Caco-2 (cell line): ENCODE data around the gene PRCC. TPM values are rescaled to one million over a fixed set of nuclear protein-coding genes. Genes with fewer than 3 reads are reported as not detected.
A peak's percentile ranks its signal among the peaks of the same experiment; 100 is the strongest.

Experiments used
- BruUV-seq: library from RNA; stranded (reverse); fragments of 400-500 nt; replicated peaks from 2 replicates; lab custom pipeline; 2021; lab: Mats Ljungman, UMichigan
- CTCF ChIA-PET: fragments of 300-600 bp; sonication (Branson Sonifier 250); formaldehyde crosslinking; loops from one replicate; lab custom pipeline; 2022; ENCODE audit warnings: antibody characterized with exemption; lab: Charles Lee
- POLR2A ChIA-PET: fragments of 300-600 bp; sonication (Branson Sonifier 250); formaldehyde crosslinking; loops from one replicate; lab custom pipeline; 2022; ENCODE audit warnings: antibody characterized with exemption; lab: Charles Lee
- DNase-seq, 2 experiments: peaks; one replicate each; pipeline versions ENCODE4 v3.0.0 to v3.0.0-alpha.2; 2020 to 2022
- H3K27me3 ChIP-seq: replicated peaks from 2 replicates; pipeline ENCODE4 v1.6.0; 2011; ENCODE audit warnings: low read length; ENCODE audit not compliant: control insufficient read depth, insufficient read depth
- H3K36me3 ChIP-seq: 2 replicates; pipeline ENCODE4 v1.5.1; 2011; ENCODE audit warnings: low read length; ENCODE audit not compliant: control insufficient read depth, insufficient read depth
- H3K4me1 ChIP-seq: fragments of 250-450 bp; sonication (Bioruptor Pico); 2 replicates; pipeline ENCODE4 v1.5.1; 2020; ENCODE audit warnings: mild to moderate bottlenecking
- H3K4me3 ChIP-seq: 2 replicates; pipeline ENCODE4 v1.5.1; 2011; ENCODE audit warnings: low read depth, mild to moderate bottlenecking, control low read depth, low read length
- H3K9me3 ChIP-seq: fragments of 250-450 bp; sonication (Bioruptor Pico); 2 replicates; pipeline ENCODE4 v1.5.1; 2020; ENCODE audit warnings: mild to moderate bottlenecking, moderate library complexity
- H3K27ac Mint-ChIP-seq: one replicate; pipeline ENCODE4 v1.8.0; 2022; ENCODE audit warnings: mixed read lengths; ENCODE audit not compliant: unreplicated experiment
- H3K27me3 Mint-ChIP-seq: one replicate; pipeline ENCODE4 v1.8.0; 2022; ENCODE audit warnings: mixed read lengths; ENCODE audit not compliant: insufficient read depth, unreplicated experiment
- H3K36me3 Mint-ChIP-seq: one replicate; pipeline ENCODE4 v1.8.0; 2022; ENCODE audit warnings: mild to moderate bottlenecking, mixed read lengths; ENCODE audit not compliant: insufficient read depth, unreplicated experiment
- H3K4me1 Mint-ChIP-seq: one replicate; pipeline ENCODE4 v1.8.0; 2022; ENCODE audit warnings: low read depth, mixed read lengths; ENCODE audit not compliant: unreplicated experiment
- H3K4me3 Mint-ChIP-seq: one replicate; pipeline ENCODE4 v1.8.0; 2022; ENCODE audit warnings: mild to moderate bottlenecking, moderate library complexity, mixed read lengths; ENCODE audit not compliant: unreplicated experiment
- H3K9me3 Mint-ChIP-seq: one replicate; pipeline ENCODE4 v1.8.0; 2022; ENCODE audit warnings: mixed read lengths; ENCODE audit not compliant: unreplicated experiment
- intact Hi-C: fragments of 100-400 bp; cut with micrococcal nuclease; formaldehyde crosslinking; loops from one replicate; pipeline ENCODE4 v1.10.0; 2022; ENCODE audit not compliant: unreplicated experiment
- total RNA-seq: library from RNA; stranded (reverse); gene quantifications from 2 replicates; pipeline ENCODE4 v1.2.3, GENCODE V29; 2022
- TF ChIP-seq, protein P1 (sequence below), 2 experiments: fragments of 200-600 bp in 1 of 2; IDR thresholded peaks; 1 replicate in 1 of 2; 2 replicates in 1 of 2; pipeline versions ENCODE4 v1.5.1 to v1.8.0; 2011 to 2022; ENCODE audit warnings: antibody characterized with exemption in 1 of 2, control low read depth in 1 of 2, inconsistent platforms in 1 of 2, low read depth in 1 of 2, low read length in 1 of 2, mild to moderate bottlenecking in 1 of 2, moderate library complexity in 1 of 2; ENCODE audit not compliant: insufficient read depth in 1 of 2, severe bottlenecking in 1 of 2, unreplicated experiment in 1 of 2

PRCC gene
- total RNA-seq, 1 experiment from 2014 or later: 101 TPM

DNA sequence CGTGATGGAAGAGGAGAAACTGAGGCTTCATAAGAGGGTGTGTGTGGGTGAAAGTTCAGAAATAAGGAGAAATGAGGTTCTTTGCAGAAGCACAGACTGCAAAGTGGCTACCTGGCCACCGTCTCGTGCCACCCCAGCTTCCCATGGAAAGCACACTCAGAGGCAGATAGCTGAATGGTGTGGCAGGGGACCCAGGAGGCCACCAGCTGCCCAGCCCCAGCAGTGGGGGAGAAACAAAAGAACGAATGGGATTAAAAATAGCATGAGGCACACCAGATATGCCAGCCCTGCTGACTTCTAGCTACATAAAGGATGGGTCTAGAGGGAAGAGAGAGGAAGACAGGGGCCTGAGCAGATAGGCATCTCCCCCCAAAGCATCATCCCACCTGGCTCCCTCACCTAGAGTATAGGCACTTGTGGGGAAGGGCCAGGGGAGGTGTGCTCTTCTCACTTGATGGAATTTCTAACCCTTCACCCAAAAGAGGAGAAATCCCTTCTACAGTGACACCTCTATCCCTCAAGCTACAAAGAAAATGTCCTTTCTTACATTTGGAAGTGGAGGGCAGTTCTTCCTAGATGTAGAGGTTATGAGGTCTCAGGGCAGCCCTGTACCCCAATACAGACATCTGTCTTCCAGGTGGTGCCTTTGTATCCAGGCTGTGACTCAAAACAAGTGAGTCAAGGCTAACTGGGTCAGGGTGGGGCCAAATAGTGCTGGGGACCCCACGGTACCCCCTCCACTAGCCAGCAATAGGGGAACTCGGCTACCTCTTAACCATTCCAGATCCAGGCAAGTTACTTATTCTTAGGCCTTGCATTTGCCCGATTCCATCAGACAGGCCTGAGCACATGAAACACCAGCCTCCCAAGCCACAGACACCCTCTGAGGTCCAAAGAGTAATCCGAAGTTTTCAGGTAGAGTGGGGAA, 19.3 kb upstream of the PRCC start:
- Mint-ChIP-seq H3K27me3 (no peaks in the 10 kb centered on the region), H3K4me3 (peak overlapping the region; percentile 79), H3K27ac (peak overlapping the region; percentile 100), H3K9me3 (no peaks in the 10 kb centered on the region), H3K36me3 (peaks cover 62% of the 10 kb centered on the region), H3K4me1 (peaks cover 34% of the 10 kb centered on the region)
- Histone ChIP-seq H3K36me3 (peaks cover 14% of the 10 kb centered on the region), H3K4me3 (peak overlapping the region; percentile 55), H3K4me1 (peaks cover 42% of the 10 kb centered on the region), H3K27me3 (no peaks in the 10 kb centered on the region), H3K9me3 (no peaks in the 10 kb centered on the region)
- intact Hi-C loops: loop anchor here (2.0 kb wide), 1 partner anchor 19 kb away; the partner anchor contains the start of genes ISG20L2 and METTL25B
- DNase-seq: no peak
- ChIA-PET CTCF (interaction anchor here (0.6 to 1.9 kb wide), 4 partner anchors 20 to 59 kb away, joined by 3 to 11 read pairs (median 10); partner anchors contain the start of genes ISG20L2 and METTL25B), POLR2A (interaction anchor here (1.6 to 2.8 kb wide), 2 partner anchors 19 to 20 kb away, joined by 13 to 32 read pairs; partner anchors contain the start of genes ISG20L2, METTL25B and PRCC)
- BruUV-seq: no TSS peak
- TF ChIP-seq, protein P1, sequence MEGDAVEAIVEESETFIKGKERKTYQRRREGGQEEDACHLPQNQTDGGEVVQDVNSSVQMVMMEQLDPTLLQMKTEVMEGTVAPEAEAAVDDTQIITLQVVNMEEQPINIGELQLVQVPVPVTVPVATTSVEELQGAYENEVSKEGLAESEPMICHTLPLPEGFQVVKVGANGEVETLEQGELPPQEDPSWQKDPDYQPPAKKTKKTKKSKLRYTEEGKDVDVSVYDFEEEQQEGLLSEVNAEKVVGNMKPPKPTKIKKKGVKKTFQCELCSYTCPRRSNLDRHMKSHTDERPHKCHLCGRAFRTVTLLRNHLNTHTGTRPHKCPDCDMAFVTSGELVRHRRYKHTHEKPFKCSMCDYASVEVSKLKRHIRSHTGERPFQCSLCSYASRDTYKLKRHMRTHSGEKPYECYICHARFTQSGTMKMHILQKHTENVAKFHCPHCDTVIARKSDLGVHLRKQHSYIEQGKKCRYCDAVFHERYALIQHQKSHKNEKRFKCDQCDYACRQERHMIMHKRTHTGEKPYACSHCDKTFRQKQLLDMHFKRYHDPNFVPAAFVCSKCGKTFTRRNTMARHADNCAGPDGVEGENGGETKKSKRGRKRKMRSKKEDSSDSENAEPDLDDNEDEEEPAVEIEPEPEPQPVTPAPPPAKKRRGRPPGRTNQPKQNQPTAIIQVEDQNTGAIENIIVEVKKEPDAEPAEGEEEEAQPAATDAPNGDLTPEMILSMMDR (IDR thresholded peaks at IDR 0.05; ENCODE audit: insufficient read depth in 1 of 2, low read depth in 1 of 2, low read length in 1 of 2, severe bottlenecking in 1 of 2, unreplicated experiment in 1 of 2): no peak

DNA sequence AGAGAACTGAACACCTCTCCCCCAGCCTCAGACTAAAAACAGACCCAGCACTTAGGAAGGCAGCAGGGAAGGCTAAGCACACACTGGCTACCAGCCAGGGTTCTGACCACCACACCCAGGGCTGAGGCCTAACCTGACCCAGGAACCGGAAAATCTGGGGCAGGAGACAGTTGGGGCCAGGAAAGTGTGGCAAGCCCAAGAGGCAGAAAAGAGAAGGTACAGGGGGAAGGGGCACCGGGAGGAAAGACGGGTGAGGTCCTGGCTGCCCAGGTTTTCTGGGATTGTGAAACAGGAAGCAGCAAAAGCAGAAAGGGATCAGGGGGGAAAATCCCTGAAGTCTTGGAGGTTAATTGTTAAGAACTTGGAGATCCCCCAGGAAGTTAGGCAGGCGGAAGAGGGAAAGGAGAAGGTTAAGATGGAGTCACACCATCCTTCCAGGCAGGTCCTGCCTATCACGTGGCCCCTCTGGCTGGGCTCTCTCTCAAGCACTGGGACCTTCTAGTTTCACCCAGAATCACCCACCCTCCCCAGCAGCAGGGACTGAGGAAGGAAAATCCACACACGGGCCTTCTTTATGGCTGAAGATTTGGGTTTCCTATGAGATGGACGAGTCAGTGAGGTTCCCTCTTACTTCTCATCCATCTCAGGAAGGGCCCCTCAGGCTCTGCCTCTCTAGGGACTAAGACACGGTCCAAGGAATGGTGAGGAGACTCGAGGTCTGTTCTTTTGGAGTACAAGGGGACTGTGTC, 18.5 kb upstream of the PRCC start:
- peaks cover 54% of the 10 kb centered on the region for H3K36me3 Mint-ChIP-seq
- H3K4me1 Mint-ChIP-seq: peaks cover 31% of the 10 kb centered on the region
- Histone ChIP-seq H3K4me1 (peaks cover 44% of the 10 kb centered on the region), H3K36me3 (peaks cover 10% of the 10 kb centered on the region), H3K4me3 (peak overlapping the region; percentile 55), H3K27me3 (no peaks in the 10 kb centered on the region), H3K9me3 (no peaks in the 10 kb centered on the region)
- CTCF ChIA-PET: interaction anchor here (0.6 to 1.9 kb wide), 2 partner anchors 22 to 58 kb away, joined by 3 to 10 read pairs; no protein-coding TSS in a partner anchor
- H3K27ac Mint-ChIP-seq: peak overlapping the region; percentile 100
- POLR2A ChIA-PET: no interaction called here
- no peaks in the 10 kb centered on the region for H3K9me3 Mint-ChIP-seq
- TF ChIP-seq, protein P1 (IDR thresholded peaks at IDR 0.05; ENCODE audit: insufficient read depth in 1 of 2, low read depth in 1 of 2, low read length in 1 of 2, severe bottlenecking in 1 of 2, unreplicated experiment in 1 of 2): no peak
- intact Hi-C loops: no loop called here
- H3K4me3 Mint-ChIP-seq: peak overlapping the region; percentile 79
- DNase-seq: no peak
- no TSS peak for BruUV-seq
- H3K27me3 Mint-ChIP-seq: no peaks in the 10 kb centered on the region
